Tibial nerve (tissue), 4 donors: ENCODE measurements around the gene CDKN1C.

Experiments used
- EP300 ChIP-seq, 2 donors: sonication (generic); formaldehyde crosslinking; IDR thresholded peaks; one replicate each; pipeline ENCODE4 v1.6.1; 2017; ENCODE audit warnings: antibody characterized with exemption in 2 of 2, mild to moderate bottlenecking in 1 of 2
- POLR2A ChIP-seq, 2 donors: fragments of 450-650 bp; IDR thresholded peaks; one replicate each; pipeline ENCODE4 v1.6.1; 2017; ENCODE audit warnings: antibody characterized with exemption in 2 of 2, mild to moderate bottlenecking in 2 of 2, moderate library complexity in 2 of 2
- TF ChIP-seq, protein P1 (sequence below), 5 experiments: fragments of 200-600 bp in 3 of 5; fragments of 450-650 bp in 2 of 5; sonication (generic) in 3 of 5; IDR thresholded peaks; one replicate each; pipeline ENCODE4 v1.5.1; 2016 to 2019; ENCODE audit warnings: antibody characterized with exemption in 5 of 5, mild to moderate bottlenecking in 3 of 5, moderate library complexity in 2 of 5

DNA sequence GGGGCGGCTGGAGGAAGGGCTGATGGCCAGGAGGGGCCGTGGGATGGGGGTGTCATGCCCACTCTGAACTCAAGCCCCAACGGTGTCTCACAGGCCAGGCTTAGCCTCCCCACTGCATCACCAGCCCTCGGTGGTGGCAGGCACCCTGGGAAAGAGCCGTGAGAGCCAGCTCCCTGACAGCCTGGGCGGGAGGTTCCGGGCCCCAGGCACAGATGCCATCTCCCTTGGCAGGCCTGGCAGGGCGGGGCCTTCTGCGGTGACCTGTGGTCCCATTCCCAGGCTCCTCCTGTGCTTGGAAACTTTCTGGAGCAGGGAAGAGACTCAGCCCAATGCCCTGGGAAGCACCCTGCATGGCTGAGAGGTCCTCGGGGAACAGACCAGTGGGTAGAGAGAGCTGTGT, 38.8 kb upstream of the CDKN1C start:
- no peak for TF ChIP-seq POLR2A (IDR thresholded peaks at IDR 0.05)
- TF ChIP-seq, protein P1, sequence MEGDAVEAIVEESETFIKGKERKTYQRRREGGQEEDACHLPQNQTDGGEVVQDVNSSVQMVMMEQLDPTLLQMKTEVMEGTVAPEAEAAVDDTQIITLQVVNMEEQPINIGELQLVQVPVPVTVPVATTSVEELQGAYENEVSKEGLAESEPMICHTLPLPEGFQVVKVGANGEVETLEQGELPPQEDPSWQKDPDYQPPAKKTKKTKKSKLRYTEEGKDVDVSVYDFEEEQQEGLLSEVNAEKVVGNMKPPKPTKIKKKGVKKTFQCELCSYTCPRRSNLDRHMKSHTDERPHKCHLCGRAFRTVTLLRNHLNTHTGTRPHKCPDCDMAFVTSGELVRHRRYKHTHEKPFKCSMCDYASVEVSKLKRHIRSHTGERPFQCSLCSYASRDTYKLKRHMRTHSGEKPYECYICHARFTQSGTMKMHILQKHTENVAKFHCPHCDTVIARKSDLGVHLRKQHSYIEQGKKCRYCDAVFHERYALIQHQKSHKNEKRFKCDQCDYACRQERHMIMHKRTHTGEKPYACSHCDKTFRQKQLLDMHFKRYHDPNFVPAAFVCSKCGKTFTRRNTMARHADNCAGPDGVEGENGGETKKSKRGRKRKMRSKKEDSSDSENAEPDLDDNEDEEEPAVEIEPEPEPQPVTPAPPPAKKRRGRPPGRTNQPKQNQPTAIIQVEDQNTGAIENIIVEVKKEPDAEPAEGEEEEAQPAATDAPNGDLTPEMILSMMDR (IDR thresholded peaks at IDR 0.05): no peak
- TF ChIP-seq EP300 (IDR thresholded peaks at IDR 0.05): no peak
